HCT116 (cell line): Measurements from ENCODE around the gene PPP6R3. TPM values are rescaled to one million over a fixed set of nuclear protein-coding genes. Genes with fewer than 3 reads are reported as not detected.

Experiments
- ATAC-seq: fragments of 200-7000 bp; cut with Tn5 transposase; 2 replicates; pipeline ENCODE4 v1.9.1; 2020; ENCODE audit warnings: mild to moderate bottlenecking, moderate library complexity
- BruUV-seq: library from RNA; stranded (reverse); fragments of 400-500 nt; replicated peaks from 2 replicates; lab custom pipeline; 2021; lab: Mats Ljungman, UMichigan
- CTCF ChIA-PET: fragments of 300-600 bp; sonication (Branson Sonifier 250); formaldehyde crosslinking; loops from one replicate; lab custom pipeline; 2021; ENCODE audit warnings: antibody characterized with exemption; lab: Charles Lee
- POLR2A ChIA-PET: fragments of 300-600, 350-600 bp; sonication (Branson Sonifier 250); formaldehyde crosslinking; loops from one replicate; lab custom pipeline; 2021; ENCODE audit warnings: antibody characterized with exemption; lab: Charles Lee
- RAD21 ChIA-PET, 2 experiments: fragments of 300-600 bp; sonication (Branson Sonifier 250); formaldehyde crosslinking; loops; one replicate each; lab custom pipeline; 2023; ENCODE audit warnings: low total read pairs in 2 of 2; ENCODE audit not compliant: uncharacterized antibody in 2 of 2, unreplicated experiment in 2 of 2, low non-redundant PET in 1 of 2; lab: Charles Lee
- DNase-seq: peaks from one replicate; pipeline ENCODE4 v3.0.0-alpha.2; 2010; ENCODE audit warnings: low read depth, low spot score
- H2AFZ ChIP-seq: fragments of 200-600 bp; shearing (Covaris generic), sonication (generic); 2 replicates; pipeline ENCODE4 v1.6.1; 2017; ENCODE audit warnings: low read depth, mixed run types, mixed read lengths, antibody characterized with exemption, low read length; ENCODE audit not compliant: poor library complexity, severe bottlenecking
- H3K27ac ChIP-seq: 2 replicates; pipeline ENCODE4 v1.5.1; 2012; ENCODE audit warnings: low read depth, low read length
- H3K27me3 ChIP-seq: fragments of 200-600 bp; sonication (generic); 2 replicates; pipeline ENCODE4 v1.6.1; 2016; ENCODE audit warnings: mixed run types, low read length, mixed read lengths; ENCODE audit not compliant: insufficient read depth
- H3K36me3 ChIP-seq, 2 experiments: fragments of 200-500 bp in 1 of 2; fragments of 200-600 bp in 1 of 2; sonication (Bioruptor generic) in 1 of 2; sonication (generic) in 1 of 2; 2 replicates each; pipeline versions ENCODE4 v1.5.1 to v1.6.1; 2014 to 2016; ENCODE audit warnings: low read length in 2 of 2, inconsistent platforms in 1 of 2, mixed read lengths in 1 of 2, mixed run types in 1 of 2; ENCODE audit not compliant: insufficient read depth in 2 of 2, control insufficient read depth in 1 of 2
- H3K4me1 ChIP-seq, 2 experiments: fragments of 200-600 bp in 1 of 2; sonication (generic) in 1 of 2; 2 replicates each; pipeline versions ENCODE4 v1.5.1 to v1.6.1; 2012 to 2017; ENCODE audit warnings: low read length in 2 of 2, inconsistent platforms in 1 of 2, mild to moderate bottlenecking in 1 of 2, mixed read lengths in 1 of 2, mixed run types in 1 of 2, moderate library complexity in 1 of 2; ENCODE audit not compliant: insufficient read depth in 2 of 2, control insufficient read depth in 1 of 2
- H3K4me2 ChIP-seq: fragments of 200-600 bp; sonication (generic); 2 replicates; pipeline ENCODE4 v1.6.1; 2017; ENCODE audit warnings: mixed run types, low read length, mixed read lengths
- H3K4me3 ChIP-seq, 2 experiments: fragments of 200-600 bp in 1 of 2; sonication (generic) in 1 of 2; replicated peaks in 1 of 2; 2 replicates each; pipeline ENCODE4 v1.5.1; 2011 to 2016; ENCODE audit warnings: low read length in 2 of 2, control low read depth in 1 of 2, low read depth in 1 of 2, mild to moderate bottlenecking in 1 of 2, mixed read lengths in 1 of 2, mixed run types in 1 of 2
- H3K79me2 ChIP-seq: fragments of 200-600 bp; sonication (generic); 2 replicates; pipeline ENCODE4 v1.6.1; 2017; ENCODE audit warnings: mild to moderate bottlenecking, mixed run types, low read length, moderate library complexity, mixed read lengths; ENCODE audit not compliant: insufficient read depth
- H3K9ac ChIP-seq: fragments of 200-600 bp; sonication (generic); 2 replicates; pipeline ENCODE4 v1.6.1; 2016; ENCODE audit warnings: low read length, mixed read lengths
- H3K9me2 ChIP-seq: fragments of 200-600 bp; sonication (generic), shearing (Covaris generic); 2 replicates; pipeline ENCODE4 v1.6.1; 2017; ENCODE audit warnings: mixed run types, mild to moderate bottlenecking, moderate library complexity; ENCODE audit not compliant: insufficient read depth
- H3K9me3 ChIP-seq, 2 experiments: fragments of 200-500 bp in 1 of 2; fragments of 200-600 bp in 1 of 2; sonication (Bioruptor generic) in 1 of 2; sonication (generic) in 1 of 2; 2 replicates each; pipeline ENCODE4 v1.6.1; 2014 to 2017; ENCODE audit warnings: low read length in 2 of 2, mixed read lengths in 2 of 2, inconsistent platforms in 1 of 2, low read depth in 1 of 2, mild to moderate bottlenecking in 1 of 2, mixed run types in 1 of 2, moderate library complexity in 1 of 2; ENCODE audit not compliant: control insufficient read depth in 1 of 2, insufficient read depth in 1 of 2
- H4K20me1 ChIP-seq: fragments of 200-600 bp; sonication (generic), shearing (Covaris generic); 2 replicates; pipeline ENCODE4 v1.6.1; 2017; ENCODE audit warnings: mixed run types, mild to moderate bottlenecking, moderate library complexity; ENCODE audit not compliant: insufficient read depth
- ATF3 ChIP-seq: IDR thresholded peaks from 2 replicates; pipeline ENCODE4 v1.6.1; 2012
- CEBPB ChIP-seq: IDR thresholded peaks from 2 replicates; pipeline ENCODE4 v1.6.1; 2012; ENCODE audit warnings: low read depth
- CTCF ChIP-seq, 3 experiments: fragments of 200-600 bp in 1 of 3; sonication (generic) in 1 of 3; IDR thresholded peaks in 2 of 3; conservative IDR thresholded peaks in 1 of 3; 2 replicates each; pipeline ENCODE4 v1.5.1; 2012 to 2017; ENCODE audit warnings: low read depth in 2 of 3, low read length in 2 of 3, antibody characterized with exemption in 1 of 3, borderline replicate concordance in 1 of 3, control low read depth in 1 of 3, mild to moderate bottlenecking in 1 of 3, mixed read lengths in 1 of 3, mixed run types in 1 of 3, moderate library complexity in 1 of 3; ENCODE audit not compliant: insufficient read depth in 1 of 3
- EZH2 ChIP-seq: fragments of 200-600 bp; sonication (generic); IDR thresholded peaks from 2 replicates; pipeline ENCODE4 v1.6.1; 2017; ENCODE audit warnings: antibody characterized with exemption, mixed run types
- EZH2phosphoT487 ChIP-seq: fragments of 200-600 bp; IDR thresholded peaks from 2 replicates; pipeline ENCODE4 v1.6.1; 2018; ENCODE audit warnings: antibody characterized with exemption, borderline replicate concordance
- FOSL1 ChIP-seq: IDR thresholded peaks from 2 replicates; pipeline ENCODE4 v1.6.1; 2012; ENCODE audit warnings: low read depth
- JUND ChIP-seq: IDR thresholded peaks from 2 replicates; pipeline ENCODE4 v1.6.1; 2012
- RAD21 ChIP-seq: IDR thresholded peaks from 2 replicates; pipeline ENCODE4 v1.6.1; 2012; ENCODE audit warnings: low read depth, mild to moderate bottlenecking
- REST ChIP-seq: IDR thresholded peaks from 2 replicates; pipeline ENCODE4 v1.6.1; 2012; ENCODE audit warnings: low read depth
- SIN3A ChIP-seq: IDR thresholded peaks from 2 replicates; pipeline ENCODE4 v1.6.1; 2012; ENCODE audit warnings: low read depth
- YY1 ChIP-seq: IDR thresholded peaks from 2 replicates; pipeline ENCODE4 v1.6.1; 2011; ENCODE audit warnings: low read length, low read depth, moderate library complexity, mild to moderate bottlenecking; ENCODE audit not compliant: insufficient replicate concordance; ENCODE audit errors: extremely low read depth
- ZBTB33 ChIP-seq: IDR thresholded peaks from 2 replicates; pipeline ENCODE4 v1.6.1; 2011; ENCODE audit warnings: mild to moderate bottlenecking, low read length, moderate library complexity; ENCODE audit not compliant: insufficient replicate concordance; ENCODE audit errors: extremely low read depth
- ZFX ChIP-seq: fragments of 450-650 bp; IDR thresholded peaks from 2 replicates; pipeline ENCODE4 v1.6.1; 2017
- intact Hi-C: fragments of 100-400 bp; cut with micrococcal nuclease; formaldehyde crosslinking; loops from 2 replicates; pipeline ENCODE4 v1.10.0; 2022
- total RNA-seq: library from RNA; stranded (reverse); gene quantifications from one replicate; pipeline ENCODE4 v1.2.1, GENCODE V29; 2021; ENCODE audit not compliant: unreplicated experiment

PPP6R3 gene
- total RNA-seq, 1 experiment from 2014 or later, result 113 TPM

- no peak for TF ChIP-seq CTCF (IDR thresholded peaks at IDR 0.05 in 2 of 3, conservative IDR thresholded peaks at IDR 0.05 in 1 of 3; ENCODE audit: borderline replicate concordance in 1 of 3, insufficient read depth in 1 of 3, low read depth in 2 of 3, low read length in 2 of 3)
Observed at GRCh38 chr11:68589547-68590216, 129.1 kb downstream of the PPP6R3 start (continued).

GRCh38 chr11:68591719-68592118 lies 131.2 kb downstream of the PPP6R3 start:
- peaks cover 5% of the 10 kb centered on the region; the same call in 1 of the 2 replicates for H3K79me2 ChIP-seq
- peaks cover 44 to 45% of the 10 kb centered on the region in 2 experiments; a peak in 3 of 4 replicates for H3K36me3 ChIP-seq
- no peaks in the 10 kb centered on the region for H3K9me2 ChIP-seq
- H3K27me3 ChIP-seq, result no peaks in the 10 kb centered on the region
- BruUV-seq, result no TSS peak
- RAD21 ChIA-PET, result no interaction called here
- DNase-seq (no peak), ATAC-seq (no peak)
- CTCF ChIA-PET, result no interaction called here
- H3K4me1 ChIP-seq, result no peaks in the 10 kb centered on the region
- intact Hi-C loops, result no loop called here
- no peaks in the 10 kb centered on the region for H4K20me1 ChIP-seq
- H3K27ac ChIP-seq, result no peak overlapping the region
- H3K4me3 ChIP-seq, result no peak overlapping the region
- POLR2A ChIA-PET, result no interaction called here
- H3K9me3 ChIP-seq, result no peaks in the 10 kb centered on the region
- H3K4me2 ChIP-seq, result no peak overlapping the region
- H3K9ac ChIP-seq, result no peak overlapping the region
- H2AFZ ChIP-seq, result no peak overlapping the region
- TF ChIP-seq ZBTB33, result no peak
- no peak for TF ChIP-seq RAD21
- TF ChIP-seq ZFX, result no peak
- TF ChIP-seq JUND, result no peak
- TF ChIP-seq REST, result no peak
- no peak for TF ChIP-seq SIN3A
- TF ChIP-seq CEBPB, result no peak
- TF ChIP-seq EZH2, result no peak
- no peak for TF ChIP-seq FOSL1
- TF ChIP-seq CTCF (IDR thresholded peaks at IDR 0.05 in 2 of 3, conservative IDR thresholded peaks at IDR 0.05 in 1 of 3; ENCODE audit: borderline replicate concordance in 1 of 3, insufficient read depth in 1 of 3, low read depth in 2 of 3, low read length in 2 of 3), result no peak
- no peak for TF ChIP-seq YY1
- TF ChIP-seq ATF3, result no peak
- no peak for TF ChIP-seq EZH2phosphoT487
